DND-41 (cell line): Measurements from ENCODE around the gene LPIN1.

Experiments used
- ATAC-seq: fragments of 200-7000 bp; cut with Tn5 transposase; 3 replicates; pipeline ENCODE4 v1.9.1; 2021; ENCODE audit warnings: low read depth; ENCODE audit not compliant: insufficient read depth
- DNase-seq: peaks from one replicate; pipeline ENCODE4 v3.0.0-alpha.2; 2020
- H2AFZ ChIP-seq: 2 replicates; pipeline ENCODE4 v1.6.0; 2012; ENCODE audit warnings: low read depth, low read length
- H3K27ac ChIP-seq: 2 replicates; pipeline ENCODE4 v1.5.1; 2012; ENCODE audit warnings: low read length, inconsistent platforms
- H3K27me3 ChIP-seq: fragments of 200-600 bp; sonication (generic); 2 replicates; pipeline ENCODE4 v1.6.0; 2012; ENCODE audit warnings: low read length, mild to moderate bottlenecking, inconsistent platforms; ENCODE audit not compliant: insufficient read depth, poor library complexity
- H3K36me3 ChIP-seq: 2 replicates; pipeline ENCODE4 v1.5.1; 2012; ENCODE audit warnings: low read length, inconsistent platforms; ENCODE audit not compliant: insufficient read depth
- H3K4me1 ChIP-seq: 2 replicates; pipeline ENCODE4 v1.5.1; 2012; ENCODE audit warnings: mild to moderate bottlenecking, low read length; ENCODE audit not compliant: insufficient read depth
- H3K4me2 ChIP-seq: 2 replicates; pipeline ENCODE4 v1.6.0; 2012; ENCODE audit warnings: mild to moderate bottlenecking, moderate library complexity, low read length, inconsistent platforms; ENCODE audit not compliant: insufficient read depth
- H3K4me3 ChIP-seq, 2 experiments: fragments of 200-600 bp in 1 of 2; shearing (Covaris generic) in 1 of 2; 2 replicates each; pipeline ENCODE4 v1.5.1; 2012 to 2016; ENCODE audit warnings: inconsistent platforms in 2 of 2, low read length in 2 of 2, mild to moderate bottlenecking in 2 of 2, low read depth in 1 of 2, moderate library complexity in 1 of 2
- H3K79me2 ChIP-seq: 2 replicates; pipeline ENCODE4 v1.6.0; 2012; ENCODE audit warnings: low read length, inconsistent platforms; ENCODE audit not compliant: insufficient read depth
- H3K9ac ChIP-seq: 2 replicates; pipeline ENCODE4 v1.6.0; 2012; ENCODE audit warnings: low read depth, mild to moderate bottlenecking, inconsistent platforms, low read length, moderate library complexity
- H3K9me3 ChIP-seq: 2 replicates; pipeline ENCODE4 v1.5.1; 2012; ENCODE audit warnings: low read length, moderate library complexity, mild to moderate bottlenecking, inconsistent platforms; ENCODE audit not compliant: insufficient read depth, severe bottlenecking
- H4K20me1 ChIP-seq: 2 replicates; pipeline ENCODE4 v1.6.0; 2012; ENCODE audit warnings: low read length; ENCODE audit not compliant: insufficient read depth
- EZH2 ChIP-seq: IDR thresholded peaks from 3 replicates; pipeline ENCODE4 v1.6.1; 2012; ENCODE audit warnings: borderline replicate concordance, low read depth, mild to moderate bottlenecking, moderate library complexity, low read length, inconsistent platforms; ENCODE audit not compliant: severe bottlenecking
- TF ChIP-seq, protein P1 (sequence below): IDR thresholded peaks from 2 replicates; pipeline ENCODE4 v1.5.1; 2012; ENCODE audit warnings: borderline replicate concordance, low read length, moderate library complexity, mild to moderate bottlenecking; ENCODE audit not compliant: poor library complexity, severe bottlenecking; ENCODE audit errors: extremely low read depth

The LPIN1 gene

DNA sequence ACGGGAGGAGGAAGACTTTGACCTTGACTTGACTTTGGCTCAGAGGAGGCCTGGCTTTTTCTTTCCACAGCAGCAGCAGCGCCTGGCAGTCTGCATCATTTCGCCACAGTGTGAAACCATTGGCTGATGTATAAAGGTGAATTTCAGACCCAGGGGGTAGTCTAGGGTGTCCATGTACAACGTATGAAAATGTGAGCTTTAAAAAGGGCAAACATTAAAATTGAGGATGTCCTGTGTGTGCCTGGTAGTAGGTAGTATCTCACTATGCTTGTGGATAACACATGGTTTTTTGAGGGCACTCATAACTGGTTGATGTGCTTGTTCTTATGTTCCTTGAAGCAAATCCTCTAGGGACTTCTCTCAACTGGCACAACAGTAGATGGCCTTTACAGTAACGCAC lies 86.1 kb downstream of the LPIN1 start:
- DNase-seq (peak; percentile 6), ATAC-seq (no peak)
- no peak overlapping the region for H3K4me3 ChIP-seq
- no peaks in the 10 kb centered on the region for H3K36me3 ChIP-seq
- H3K4me1 ChIP-seq, result peaks cover 55% of the 10 kb centered on the region
- H3K9me3 ChIP-seq, result no peaks in the 10 kb centered on the region
- H4K20me1 ChIP-seq, result no peaks in the 10 kb centered on the region
- TF ChIP-seq, protein P1, sequence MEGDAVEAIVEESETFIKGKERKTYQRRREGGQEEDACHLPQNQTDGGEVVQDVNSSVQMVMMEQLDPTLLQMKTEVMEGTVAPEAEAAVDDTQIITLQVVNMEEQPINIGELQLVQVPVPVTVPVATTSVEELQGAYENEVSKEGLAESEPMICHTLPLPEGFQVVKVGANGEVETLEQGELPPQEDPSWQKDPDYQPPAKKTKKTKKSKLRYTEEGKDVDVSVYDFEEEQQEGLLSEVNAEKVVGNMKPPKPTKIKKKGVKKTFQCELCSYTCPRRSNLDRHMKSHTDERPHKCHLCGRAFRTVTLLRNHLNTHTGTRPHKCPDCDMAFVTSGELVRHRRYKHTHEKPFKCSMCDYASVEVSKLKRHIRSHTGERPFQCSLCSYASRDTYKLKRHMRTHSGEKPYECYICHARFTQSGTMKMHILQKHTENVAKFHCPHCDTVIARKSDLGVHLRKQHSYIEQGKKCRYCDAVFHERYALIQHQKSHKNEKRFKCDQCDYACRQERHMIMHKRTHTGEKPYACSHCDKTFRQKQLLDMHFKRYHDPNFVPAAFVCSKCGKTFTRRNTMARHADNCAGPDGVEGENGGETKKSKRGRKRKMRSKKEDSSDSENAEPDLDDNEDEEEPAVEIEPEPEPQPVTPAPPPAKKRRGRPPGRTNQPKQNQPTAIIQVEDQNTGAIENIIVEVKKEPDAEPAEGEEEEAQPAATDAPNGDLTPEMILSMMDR, result no peak
- no peak for TF ChIP-seq EZH2
- no peak overlapping the region for H3K4me2 ChIP-seq
- H3K27ac ChIP-seq, result peak overlapping the region; percentile 39
- H3K9ac ChIP-seq, result no peak overlapping the region
- no peaks in the 10 kb centered on the region for H3K79me2 ChIP-seq
- no peaks in the 10 kb centered on the region for H3K27me3 ChIP-seq
- H2AFZ ChIP-seq, result no peak overlapping the region

DNA sequence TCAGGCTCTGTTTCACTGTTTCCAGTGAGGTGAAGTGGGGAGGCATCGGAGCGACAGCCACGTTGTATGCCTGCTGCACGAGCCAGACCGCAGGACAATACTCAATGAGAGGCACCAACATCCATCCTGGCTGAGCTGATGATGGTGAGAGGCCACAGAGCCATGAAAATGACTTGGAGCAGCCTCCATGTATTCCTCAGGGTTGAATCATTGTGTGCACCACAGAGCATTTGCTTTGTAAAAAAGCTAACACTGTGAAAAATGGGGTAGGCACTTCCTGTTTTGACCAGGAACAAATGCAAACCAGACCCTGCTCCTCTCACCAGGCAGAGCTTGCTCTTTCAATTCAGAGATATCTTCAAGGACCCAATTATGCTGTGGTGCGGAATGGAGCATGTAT lies 87.2 kb downstream of the LPIN1 start:
- H4K20me1 ChIP-seq, result no peaks in the 10 kb centered on the region
- ATAC-seq (no peak), DNase-seq (peak; percentile 20)
- H3K36me3 ChIP-seq, result no peaks in the 10 kb centered on the region
- no peak overlapping the region for H3K4me2 ChIP-seq
- peak overlapping the region; percentile 4; the same call in 1 of the 2 replicates for H3K9ac ChIP-seq
- no peaks in the 10 kb centered on the region for H3K79me2 ChIP-seq
- H3K9me3 ChIP-seq, result no peaks in the 10 kb centered on the region
- TF ChIP-seq EZH2, result no peak
- TF ChIP-seq, protein P1, result no peak
- H3K27ac ChIP-seq, result peak overlapping the region; percentile 74
- H3K4me1 ChIP-seq, result peaks cover 54% of the 10 kb centered on the region
- H2AFZ ChIP-seq, result peak overlapping the region; percentile 79
- no peak overlapping the region for H3K4me3 ChIP-seq
- H3K27me3 ChIP-seq, result no peaks in the 10 kb centered on the region

DNA sequence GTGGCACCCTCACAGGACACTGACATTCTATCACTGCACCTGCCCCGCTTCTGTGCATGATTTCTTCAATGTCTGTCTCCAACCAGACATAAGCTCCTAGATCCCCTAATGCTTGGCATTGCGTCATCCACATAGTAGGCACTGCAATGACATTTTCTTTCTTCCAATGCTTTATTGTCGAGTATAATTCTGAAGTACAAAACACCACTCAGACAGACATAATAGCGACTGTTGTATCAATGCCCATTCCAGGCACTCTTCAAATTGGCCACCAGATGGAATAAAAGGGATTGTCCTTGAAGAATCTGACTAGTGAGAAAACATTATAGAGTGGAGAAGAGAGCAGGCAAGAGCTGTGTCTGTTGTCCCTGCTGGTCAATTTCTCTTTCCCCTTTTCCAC lies 89.0 kb downstream of the LPIN1 start:
- no peaks in the 10 kb centered on the region for H4K20me1 ChIP-seq
- H3K36me3 ChIP-seq, result no peaks in the 10 kb centered on the region
- no peak overlapping the region for H3K4me2 ChIP-seq
- H2AFZ ChIP-seq, result no peak overlapping the region
- H3K9me3 ChIP-seq, result no peaks in the 10 kb centered on the region
- H3K4me3 ChIP-seq, result no peak overlapping the region
- H3K27me3 ChIP-seq, result no peaks in the 10 kb centered on the region
- TF ChIP-seq, protein P1, result peak; percentile 32
- TF ChIP-seq EZH2, result no peak
- ATAC-seq, result no peak
- no peak for DNase-seq
- no peak overlapping the region for H3K9ac ChIP-seq
- H3K27ac ChIP-seq, result no peak overlapping the region
- peaks cover 36% of the 10 kb centered on the region for H3K4me1 ChIP-seq
- H3K79me2 ChIP-seq, result no peaks in the 10 kb centered on the region
